ENCODE results near the gene GSDME.

Gene GSDME

DNA sequence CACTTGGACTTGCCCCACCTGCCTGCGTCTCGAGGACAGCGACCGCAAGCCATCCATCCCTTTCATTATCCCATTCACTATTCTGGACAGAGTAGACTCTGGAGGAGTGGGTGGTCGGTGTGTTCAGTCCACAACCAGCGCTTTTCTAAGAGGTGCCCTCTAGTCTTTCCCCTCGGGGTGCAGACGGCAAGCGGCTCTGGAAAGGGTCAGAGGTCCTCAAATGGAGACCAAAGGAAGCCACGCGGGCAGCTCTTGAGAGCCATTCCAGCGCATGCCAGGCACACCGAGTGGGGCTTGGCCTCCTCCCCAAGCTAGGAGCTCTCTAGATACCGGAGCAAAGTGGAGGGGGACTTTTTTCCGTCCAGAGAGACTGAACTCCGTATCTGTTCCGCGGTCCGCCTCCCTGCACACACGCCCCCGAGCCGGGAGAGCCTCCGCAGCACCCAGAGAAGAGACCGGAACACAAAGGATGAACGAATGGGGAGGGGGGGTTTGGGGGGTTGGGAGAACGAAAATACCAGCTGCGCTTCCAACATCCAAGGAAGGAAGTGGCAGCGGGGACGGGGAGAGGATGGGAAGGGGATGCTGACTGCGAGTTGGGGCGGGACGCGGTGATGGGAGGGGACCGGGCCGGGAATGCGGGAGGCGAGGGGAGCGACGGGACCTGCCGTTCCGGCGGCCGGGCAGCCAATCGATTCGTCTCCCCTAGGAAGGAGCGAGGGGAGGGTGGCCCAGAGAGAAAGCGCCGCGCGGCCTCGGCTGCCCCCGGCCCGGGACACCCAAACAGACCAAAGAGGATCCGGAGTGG is 515 bp downstream of the GSDME start:
- H3K9ac ChIP-seq: no peak overlapping the region
- no peak overlapping the region for H3K27ac ChIP-seq
- peaks cover 3% of the 10 kb centered on the region; the same call in 1 of the 2 replicates for H3K27me3 ChIP-seq (ENCODE audit: insufficient read depth, low read depth)
- H4K20me1 ChIP-seq (ENCODE audit: insufficient read depth): no peaks in the 10 kb centered on the region
- no peak overlapping the region for H3K4me3 ChIP-seq (IDR thresholded peaks at IDR 0.05; ENCODE audit: insufficient read depth, low read depth, low read length)
- no peaks in the 10 kb centered on the region for H3K36me3 ChIP-seq (ENCODE audit: insufficient read depth)
- peak overlapping the region; percentile 49 for H3K4me2 ChIP-seq
- TF ChIP-seq, protein P1, sequence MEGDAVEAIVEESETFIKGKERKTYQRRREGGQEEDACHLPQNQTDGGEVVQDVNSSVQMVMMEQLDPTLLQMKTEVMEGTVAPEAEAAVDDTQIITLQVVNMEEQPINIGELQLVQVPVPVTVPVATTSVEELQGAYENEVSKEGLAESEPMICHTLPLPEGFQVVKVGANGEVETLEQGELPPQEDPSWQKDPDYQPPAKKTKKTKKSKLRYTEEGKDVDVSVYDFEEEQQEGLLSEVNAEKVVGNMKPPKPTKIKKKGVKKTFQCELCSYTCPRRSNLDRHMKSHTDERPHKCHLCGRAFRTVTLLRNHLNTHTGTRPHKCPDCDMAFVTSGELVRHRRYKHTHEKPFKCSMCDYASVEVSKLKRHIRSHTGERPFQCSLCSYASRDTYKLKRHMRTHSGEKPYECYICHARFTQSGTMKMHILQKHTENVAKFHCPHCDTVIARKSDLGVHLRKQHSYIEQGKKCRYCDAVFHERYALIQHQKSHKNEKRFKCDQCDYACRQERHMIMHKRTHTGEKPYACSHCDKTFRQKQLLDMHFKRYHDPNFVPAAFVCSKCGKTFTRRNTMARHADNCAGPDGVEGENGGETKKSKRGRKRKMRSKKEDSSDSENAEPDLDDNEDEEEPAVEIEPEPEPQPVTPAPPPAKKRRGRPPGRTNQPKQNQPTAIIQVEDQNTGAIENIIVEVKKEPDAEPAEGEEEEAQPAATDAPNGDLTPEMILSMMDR (conservative IDR thresholded peaks at IDR 0.05; ENCODE audit: low read depth, low read length): no peak
- H3K79me2 ChIP-seq (ENCODE audit: insufficient read depth, low read depth): no peaks in the 10 kb centered on the region
- H3K4me1 ChIP-seq (ENCODE audit: low read depth, poor library complexity, severe bottlenecking): no peaks in the 10 kb centered on the region
- peak overlapping the region; percentile 84 for H2AFZ ChIP-seq (ENCODE audit: low read depth)

DNA sequence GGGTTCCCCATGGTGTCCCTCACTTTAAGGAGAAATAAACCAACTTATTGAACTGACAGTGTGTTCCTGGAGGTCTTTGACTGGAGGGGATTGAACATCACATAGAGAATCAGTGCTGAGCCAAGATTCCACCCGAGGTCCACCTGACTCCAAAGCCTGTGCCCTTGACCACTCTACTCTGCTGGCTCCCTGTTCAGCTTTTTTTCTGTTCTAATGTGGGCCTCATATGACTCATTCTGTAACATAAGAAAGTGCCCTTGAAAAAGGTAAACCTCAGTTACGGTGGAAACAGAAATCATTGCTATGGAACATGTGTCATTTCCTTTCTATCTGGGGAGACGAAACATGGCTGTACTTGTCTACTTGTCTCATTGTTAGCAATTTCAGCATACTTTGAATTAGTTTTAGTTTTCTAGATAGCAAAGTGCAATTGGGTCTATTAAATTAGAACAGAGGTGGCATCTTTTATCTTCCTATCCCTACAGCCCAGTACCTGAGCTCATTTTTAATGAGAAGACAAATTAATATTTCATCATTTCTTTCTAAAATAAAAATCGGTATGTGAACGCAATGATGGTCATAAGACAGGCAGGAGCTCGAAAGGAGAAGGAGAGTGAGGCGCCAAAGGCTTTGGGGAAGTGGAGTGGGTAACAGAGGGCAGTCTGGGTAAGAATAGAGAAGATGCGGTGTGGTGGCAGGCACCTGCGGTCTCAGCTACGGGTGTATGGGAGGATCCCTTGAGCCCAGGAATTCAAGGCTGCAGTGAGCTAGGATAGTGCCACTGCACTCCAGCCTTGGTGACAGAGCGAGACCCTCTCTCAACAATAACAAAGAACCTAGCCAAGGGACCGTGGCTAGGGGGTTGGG is 1.5 kb downstream of the GSDME start:
- no peak overlapping the region for H2AFZ ChIP-seq (ENCODE audit: low read depth)
- no peak overlapping the region for H3K9ac ChIP-seq
- H3K36me3 ChIP-seq (ENCODE audit: insufficient read depth): no peaks in the 10 kb centered on the region
- TF ChIP-seq, protein P1 (conservative IDR thresholded peaks at IDR 0.05; ENCODE audit: low read depth, low read length): no peak
- H3K79me2 ChIP-seq (ENCODE audit: insufficient read depth, low read depth): no peaks in the 10 kb centered on the region
- H3K27me3 ChIP-seq (ENCODE audit: insufficient read depth, low read depth): peaks cover 3% of the 10 kb centered on the region; the same call in 1 of the 2 replicates
- H3K4me2 ChIP-seq: no peak overlapping the region
- no peaks in the 10 kb centered on the region for H3K4me1 ChIP-seq (ENCODE audit: low read depth, poor library complexity, severe bottlenecking)
- H3K27ac ChIP-seq: no peak overlapping the region
- no peaks in the 10 kb centered on the region for H4K20me1 ChIP-seq (ENCODE audit: insufficient read depth)
- no peak overlapping the region for H3K4me3 ChIP-seq (IDR thresholded peaks at IDR 0.05; ENCODE audit: insufficient read depth, low read depth, low read length)

- Histone ChIP-seq H3K4me1 (ENCODE audit: low read depth, poor library complexity, severe bottlenecking) (no peaks in the 10 kb centered on the region), H3K27ac (no peak overlapping the region), H2AFZ (ENCODE audit: low read depth) (no peak overlapping the region), H3K27me3 (ENCODE audit: insufficient read depth, low read depth) (peaks cover 3% of the 10 kb centered on the region; the same call in 1 of the 2 replicates), H4K20me1 (ENCODE audit: insufficient read depth) (no peaks in the 10 kb centered on the region), H3K4me3 (IDR thresholded peaks at IDR 0.05; ENCODE audit: insufficient read depth, low read depth, low read length) (no peak overlapping the region), H3K36me3 (ENCODE audit: insufficient read depth) (no peaks in the 10 kb centered on the region), H3K9ac (no peak overlapping the region), H3K4me2 (no peak overlapping the region), H3K79me2 (ENCODE audit: insufficient read depth, low read depth) (no peaks in the 10 kb centered on the region)
- TF ChIP-seq, protein P1 (conservative IDR thresholded peaks at IDR 0.05; ENCODE audit: low read depth, low read length): no peak
Measured at GRCh38 chr7:24754906-24755506, 2.3 kb downstream of the GSDME start.

- no peaks in the 10 kb centered on the region for H4K20me1 ChIP-seq (ENCODE audit: insufficient read depth)
- no peak overlapping the region for H2AFZ ChIP-seq (ENCODE audit: low read depth)
- no peaks in the 10 kb centered on the region for H3K36me3 ChIP-seq (ENCODE audit: insufficient read depth)
- H3K4me1 ChIP-seq (ENCODE audit: low read depth, poor library complexity, severe bottlenecking): no peaks in the 10 kb centered on the region
- H3K4me3 ChIP-seq (IDR thresholded peaks at IDR 0.05; ENCODE audit: insufficient read depth, low read depth, low read length): no peak overlapping the region
- peaks cover 3% of the 10 kb centered on the region; the same call in 1 of the 2 replicates for H3K27me3 ChIP-seq (ENCODE audit: insufficient read depth, low read depth)
- no peak overlapping the region for H3K9ac ChIP-seq
- TF ChIP-seq, protein P1 (conservative IDR thresholded peaks at IDR 0.05; ENCODE audit: low read depth, low read length): no peak
- no peaks in the 10 kb centered on the region for H3K79me2 ChIP-seq (ENCODE audit: insufficient read depth, low read depth)
- no peak overlapping the region for H3K4me2 ChIP-seq
- no peak overlapping the region for H3K27ac ChIP-seq
Measured at GRCh38 chr7:24752073-24752800, 5.0 kb downstream of the GSDME start.

All from KMS-11 (cell line).